ENCODE data around the gene FBXW7. TPM values are rescaled to one million over a fixed set of nuclear protein-coding genes. Genes with fewer than 3 reads are reported as not detected.
A peak's percentile ranks its signal among the peaks of the same experiment; 100 is the strongest.

The FBXW7 gene
- total and polyA plus RNA-seq, 2 of the 13 experiments (the other 11 are each of a cell fraction or from before 2014, with no cell fraction given), result 5.0 to 40.9 TPM

GRCh38 chr4:152536545-152537182 is 772 bp upstream of the FBXW7 start (continued):
- TF ChIP-seq, protein P1, sequence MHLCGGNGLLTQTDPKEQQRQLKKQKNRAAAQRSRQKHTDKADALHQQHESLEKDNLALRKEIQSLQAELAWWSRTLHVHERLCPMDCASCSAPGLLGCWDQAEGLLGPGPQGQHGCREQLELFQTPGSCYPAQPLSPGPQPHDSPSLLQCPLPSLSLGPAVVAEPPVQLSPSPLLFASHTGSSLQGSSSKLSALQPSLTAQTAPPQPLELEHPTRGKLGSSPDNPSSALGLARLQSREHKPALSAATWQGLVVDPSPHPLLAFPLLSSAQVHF (CRISPR knock-in tag; IDR thresholded peaks at IDR 0.05), result peak; percentile 80; the same call in 1 of the 2 replicates
- peak; percentile 92 for TF ChIP-seq ZSCAN31 (CRISPR knock-in tag; IDR thresholded peaks at IDR 0.05; ENCODE audit: low read depth)
- peak; percentile 84; the same call in 1 of the 2 replicates for TF ChIP-seq EED (CRISPR knock-in tag; IDR thresholded peaks at IDR 0.05)
- TF ChIP-seq ELF4 (CRISPR knock-in tag; IDR thresholded peaks at IDR 0.05; ENCODE audit: borderline replicate concordance), result peak; percentile 81
- TF ChIP-seq ETS1 (CRISPR knock-in tag; IDR thresholded peaks at IDR 0.05), result no peak
- TF ChIP-seq ZSCAN30 (CRISPR knock-in tag; IDR thresholded peaks at IDR 0.05), result no peak
- TF ChIP-seq ZNF629 (CRISPR knock-in tag; conservative IDR thresholded peaks at IDR 0.05), result no peak
- TF ChIP-seq ZNF24 (IDR thresholded peaks at IDR 0.05), result peak; percentile 95
- no peak for TF ChIP-seq ZNF768 (CRISPR knock-in tag; IDR thresholded peaks at IDR 0.05)
- TF ChIP-seq, protein P2, sequence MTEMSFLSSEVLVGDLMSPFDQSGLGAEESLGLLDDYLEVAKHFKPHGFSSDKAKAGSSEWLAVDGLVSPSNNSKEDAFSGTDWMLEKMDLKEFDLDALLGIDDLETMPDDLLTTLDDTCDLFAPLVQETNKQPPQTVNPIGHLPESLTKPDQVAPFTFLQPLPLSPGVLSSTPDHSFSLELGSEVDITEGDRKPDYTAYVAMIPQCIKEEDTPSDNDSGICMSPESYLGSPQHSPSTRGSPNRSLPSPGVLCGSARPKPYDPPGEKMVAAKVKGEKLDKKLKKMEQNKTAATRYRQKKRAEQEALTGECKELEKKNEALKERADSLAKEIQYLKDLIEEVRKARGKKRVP (CRISPR knock-in tag; IDR thresholded peaks at IDR 0.05), result peak in 1 of 2 experiments; percentile 41; a peak in 2 of 4 replicates
- TF ChIP-seq NFKBIZ (CRISPR knock-in tag; IDR thresholded peaks at IDR 0.05), result 0 out of 2 replicates have a peak, but pooled peaks have one; percentile 11
- TF ChIP-seq ZBTB38 (CRISPR knock-in tag; IDR thresholded peaks at IDR 0.05), result no peak
- TF ChIP-seq KDM5B (CRISPR knock-in tag; IDR thresholded peaks at IDR 0.05; ENCODE audit: borderline replicate concordance), result no peak
- TF ChIP-seq ZNF20 (CRISPR knock-in tag; IDR thresholded peaks at IDR 0.05), result no peak
- TF ChIP-seq ARID2 (CRISPR knock-in tag; IDR thresholded peaks at IDR 0.05; ENCODE audit: borderline replicate concordance), result peak; percentile 93
- TF ChIP-seq HNRNPK (IDR thresholded peaks at IDR 0.05; ENCODE audit: low read depth, low read length, poor library complexity, severe bottlenecking), result no peak
- peak; percentile 48; the same call in 1 of the 2 replicates for TF ChIP-seq ZNF747 (CRISPR knock-in tag; IDR thresholded peaks at IDR 0.05; ENCODE audit: borderline replicate concordance)
- TF ChIP-seq RNF2 (conservative IDR thresholded peaks at IDR 0.05; ENCODE audit: low read depth), result 0 out of 2 replicates have a peak, but pooled peaks have one; percentile 28
- peak; percentile 41; the same call in 1 of the 2 replicates for TF ChIP-seq DNMT3B (CRISPR knock-in tag; conservative IDR thresholded peaks at IDR 0.05)
- TF ChIP-seq HOXA3 (CRISPR knock-in tag; IDR thresholded peaks at IDR 0.05), result no peak
- peak; percentile 72; the same call in 1 of the 2 replicates for TF ChIP-seq ZNF788 (CRISPR knock-in tag; IDR thresholded peaks at IDR 0.05; ENCODE audit: borderline replicate concordance)
- TF ChIP-seq SIN3A (IDR thresholded peaks at IDR 0.05; ENCODE audit: borderline replicate concordance, low read depth, low read length), result no peak
- TF ChIP-seq, protein P3, sequence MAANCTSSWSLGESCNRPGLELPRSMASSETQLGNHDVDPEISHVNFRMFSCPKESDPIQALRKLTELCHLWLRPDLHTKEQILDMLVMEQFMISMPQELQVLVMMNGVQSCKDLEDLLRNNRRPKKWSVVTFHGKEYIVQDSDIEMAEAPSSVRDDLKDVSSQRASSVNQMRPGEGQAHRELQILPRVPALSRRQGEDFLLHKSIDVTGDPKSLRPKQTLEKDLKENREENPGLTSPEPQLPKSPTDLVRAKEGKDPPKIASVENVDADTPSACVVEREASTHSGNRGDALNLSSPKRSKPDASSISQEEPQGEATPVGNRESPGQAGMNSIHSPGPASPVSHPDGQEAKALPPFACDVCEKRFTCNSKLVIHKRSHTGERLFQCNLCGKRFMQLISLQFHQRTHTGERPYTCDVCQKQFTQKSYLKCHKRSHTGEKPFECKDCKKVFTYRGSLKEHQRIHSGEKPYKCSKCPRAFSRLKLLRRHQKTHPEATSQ (CRISPR knock-in tag; IDR thresholded peaks at IDR 0.05; ENCODE audit: borderline replicate concordance), result 0 out of 2 replicates have a peak, but pooled peaks have one; percentile 75
- TF ChIP-seq ZNF576 (CRISPR knock-in tag; IDR thresholded peaks at IDR 0.05), result no peak
- no peak for TF ChIP-seq NFE2L1 (CRISPR knock-in tag; IDR thresholded peaks at IDR 0.05; ENCODE audit: borderline replicate concordance)
- 0 out of 2 replicates have a peak, but pooled peaks have one; percentile 6 for TF ChIP-seq ZNF331 (CRISPR knock-in tag; IDR thresholded peaks at IDR 0.05)
- TF ChIP-seq GTF2F1 (IDR thresholded peaks at IDR 0.05; ENCODE audit: low read length), result no peak

Measured in HepG2 (cell line).